ENCODE results near the gene TSPAN8.
"Not testable (repeated sequence)": the region's sequence is repeated elsewhere in the genome, so short reads cannot be mapped to it uniquely, and the experiment has no call there.

TSPAN8 gene

GRCh38 chr12:71174825-71175224 is 17.0 kb upstream of the TSPAN8 start:
- no peak overlapping the region for H3K4me3 ChIP-seq (ENCODE audit: low read depth, low read length)
- no peak for TF ChIP-seq CTCF (IDR thresholded peaks at IDR 0.05; ENCODE audit: borderline replicate concordance, insufficient read depth, low read depth, low read length)

- H3K4me3 ChIP-seq (ENCODE audit: low read depth, low read length) = no peak overlapping the region
- TF ChIP-seq CTCF (IDR thresholded peaks at IDR 0.05; ENCODE audit: borderline replicate concordance, insufficient read depth, low read depth, low read length) = no peak
Observed at GRCh38 chr12:71174146-71174545, 16.3 kb upstream of the TSPAN8 start.

- no peak for TF ChIP-seq CTCF (IDR thresholded peaks at IDR 0.05; ENCODE audit: borderline replicate concordance, insufficient read depth, low read depth, low read length)
- H3K4me3 ChIP-seq (ENCODE audit: low read depth, low read length) = no peak overlapping the region
Observed at GRCh38 chr12:71170456-71170855, 12.7 kb upstream of the TSPAN8 start.

GRCh38 chr12:71169286-71169685 is 11.5 kb upstream of the TSPAN8 start:
- TF ChIP-seq CTCF (IDR thresholded peaks at IDR 0.05; ENCODE audit: borderline replicate concordance, insufficient read depth, low read depth, low read length) = no peak
- H3K4me3 ChIP-seq (ENCODE audit: low read depth, low read length) = no peak overlapping the region

- TF ChIP-seq CTCF (IDR thresholded peaks at IDR 0.05; ENCODE audit: borderline replicate concordance, insufficient read depth, low read depth, low read length) = no peak
- no peak overlapping the region for H3K4me3 ChIP-seq (ENCODE audit: low read depth, low read length)
Observed at GRCh38 chr12:71166862-71167496, 9.2 kb upstream of the TSPAN8 start.

- H3K4me3 ChIP-seq (ENCODE audit: low read depth, low read length) = no peak overlapping the region
- TF ChIP-seq CTCF (IDR thresholded peaks at IDR 0.05; ENCODE audit: borderline replicate concordance, insufficient read depth, low read depth, low read length) = no peak
Observed at GRCh38 chr12:71166280-71166679, 8.5 kb upstream of the TSPAN8 start.

- H3K4me3 ChIP-seq (ENCODE audit: low read depth, low read length) = not testable (repeated sequence)
Observed at GRCh38 chr12:71165780-71166179, 8.0 kb upstream of the TSPAN8 start.

All from GM12875 (cell line).